Nephron progenitor cell (in vitro differentiated cells): ENCODE results near the gene PBRM1.
A peak's percentile ranks its signal among the peaks of the same experiment; 100 is the strongest.

Experiments
- DNase-seq: peaks from one replicate; pipeline ENCODE4 v3.0.0; 2021
- H3K27ac Mint-ChIP-seq: 2 replicates; pipeline ENCODE4 v1.8.0; 2021; ENCODE audit warnings: mild to moderate bottlenecking, moderate library complexity, mixed read lengths
- H3K27me3 Mint-ChIP-seq: 2 replicates; pipeline ENCODE4 v1.8.0; 2021; ENCODE audit warnings: mild to moderate bottlenecking, low read depth, mixed read lengths; ENCODE audit not compliant: poor library complexity
- H3K36me3 Mint-ChIP-seq: 2 replicates; pipeline ENCODE4 v1.8.0; 2021; ENCODE audit warnings: low read depth, mixed read lengths
- H3K4me1 Mint-ChIP-seq: 2 replicates; pipeline ENCODE4 v1.8.0; 2021; ENCODE audit warnings: mixed read lengths
- H3K4me3 Mint-ChIP-seq: 2 replicates; pipeline ENCODE4 v1.8.0; 2021; ENCODE audit warnings: mild to moderate bottlenecking, moderate library complexity, mixed read lengths
- H3K9me3 Mint-ChIP-seq: 2 replicates; pipeline ENCODE4 v1.8.0; 2021; ENCODE audit warnings: mild to moderate bottlenecking, moderate library complexity, mixed read lengths
- CTCF ChIP-seq: fragments of 200-600 bp; sonication (generic); IDR thresholded peaks from 2 replicates; pipeline ENCODE4 v1.5.0; 2021; ENCODE audit warnings: antibody characterized with exemption

PBRM1 gene

DNA sequence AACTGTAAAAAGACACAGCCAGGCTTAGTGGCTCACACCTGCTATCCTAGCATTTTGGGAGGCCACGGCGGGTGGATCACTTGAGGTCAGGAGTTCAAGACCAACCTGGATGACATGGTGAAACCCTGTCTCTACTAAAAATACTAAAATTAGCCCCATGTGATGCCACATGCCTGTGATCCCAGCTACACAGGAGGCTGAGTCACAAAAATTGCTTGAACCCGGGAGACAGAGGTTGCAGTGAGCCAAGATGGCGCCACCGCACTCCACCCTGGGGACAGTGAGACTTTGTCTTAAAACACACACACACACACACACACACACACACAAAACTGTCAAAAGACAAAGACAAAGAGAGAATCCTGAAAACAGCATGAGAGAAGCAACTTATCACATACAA is 38.2 kb upstream of the PBRM1 start:
- Mint-ChIP-seq H3K4me1 (no peaks in the 10 kb centered on the region), H3K4me3 (no peak overlapping the region), H3K27me3 (no peaks in the 10 kb centered on the region), H3K9me3 (peaks cover 60% of the 10 kb centered on the region), H3K27ac (no peak overlapping the region), H3K36me3 (peaks cover 92% of the 10 kb centered on the region)
- no peak for TF ChIP-seq CTCF
- DNase-seq: no peak

- no peak overlapping the region for H3K27ac Mint-ChIP-seq
- no peaks in the 10 kb centered on the region for H3K27me3 Mint-ChIP-seq
- TF ChIP-seq CTCF: no peak
- H3K36me3 Mint-ChIP-seq: peaks cover 85% of the 10 kb centered on the region
- H3K4me3 Mint-ChIP-seq: no peak overlapping the region
- H3K4me1 Mint-ChIP-seq: no peaks in the 10 kb centered on the region
- DNase-seq: no peak
- peaks cover 47% of the 10 kb centered on the region for H3K9me3 Mint-ChIP-seq
These were observed 36.8 kb upstream of the PBRM1 start for GRCh38 chr3:52722491-52722890.

DNA sequence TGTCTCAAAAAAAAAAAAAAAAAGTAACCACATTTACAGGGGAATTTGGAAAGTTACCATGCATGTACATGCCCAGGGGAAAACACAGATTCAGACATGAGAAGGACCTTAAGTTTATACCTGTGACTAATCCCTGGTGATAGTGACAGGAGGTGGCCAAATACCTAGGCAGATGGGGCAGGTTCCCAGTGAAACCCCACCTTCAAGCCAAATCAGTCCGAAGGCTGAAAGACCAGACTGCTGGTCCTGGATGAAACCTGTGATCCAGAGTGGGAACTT is 36.0 kb upstream of the PBRM1 start:
- no peak overlapping the region for H3K4me3 Mint-ChIP-seq
- peaks cover 41% of the 10 kb centered on the region for H3K9me3 Mint-ChIP-seq
- H3K27ac Mint-ChIP-seq: no peak overlapping the region
- H3K4me1 Mint-ChIP-seq: no peaks in the 10 kb centered on the region
- no peak for DNase-seq
- TF ChIP-seq CTCF: no peak
- no peaks in the 10 kb centered on the region for H3K27me3 Mint-ChIP-seq
- H3K36me3 Mint-ChIP-seq: peaks cover 77% of the 10 kb centered on the region

GRCh38 chr3:52721002-52721729 is 35.5 kb upstream of the PBRM1 start:
- no peaks in the 10 kb centered on the region for H3K4me1 Mint-ChIP-seq
- no peaks in the 10 kb centered on the region for H3K27me3 Mint-ChIP-seq
- H3K36me3 Mint-ChIP-seq: peaks cover 75% of the 10 kb centered on the region
- TF ChIP-seq CTCF: no peak
- no peak overlapping the region for H3K4me3 Mint-ChIP-seq
- H3K27ac Mint-ChIP-seq: no peak overlapping the region
- H3K9me3 Mint-ChIP-seq: peaks cover 41% of the 10 kb centered on the region
- no peak for DNase-seq

GRCh38 chr3:52719618-52720017 is 33.9 kb upstream of the PBRM1 start:
- TF ChIP-seq CTCF: no peak
- no peak for DNase-seq
- peaks cover 63% of the 10 kb centered on the region for H3K36me3 Mint-ChIP-seq

DNA sequence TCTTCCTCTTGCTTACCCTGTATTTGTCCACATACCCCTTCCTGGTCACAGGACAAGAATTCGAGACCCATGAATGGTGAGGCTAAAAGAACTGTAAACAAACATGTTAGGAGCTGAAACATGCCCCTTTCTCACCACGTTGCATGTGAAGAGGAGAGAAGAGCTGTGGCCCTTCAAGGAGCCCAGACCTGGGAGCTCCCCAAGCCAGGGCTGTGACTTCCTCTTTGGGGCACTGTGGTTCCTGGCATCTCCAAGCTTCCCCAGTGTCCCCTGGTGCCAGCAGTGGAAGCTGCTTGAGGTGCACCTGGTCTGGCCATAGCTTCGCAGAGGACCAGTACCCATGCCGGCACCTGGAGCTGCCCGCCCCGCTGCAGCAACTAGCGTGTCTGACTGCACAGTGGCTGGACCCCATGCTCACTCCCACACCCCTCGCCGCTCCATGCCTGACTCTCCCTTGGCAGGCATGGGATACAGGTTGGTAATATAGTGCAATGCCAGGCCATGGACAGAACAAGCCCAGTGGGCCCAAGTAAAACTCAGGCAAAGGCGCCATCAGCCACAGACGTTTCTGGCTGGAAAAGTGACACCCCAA is 30.1 kb upstream of the PBRM1 start:
- no peak overlapping the region for H3K4me3 Mint-ChIP-seq

More at GRCh38 chr3:52719618-52720017, 33.9 kb upstream of the PBRM1 start:
- H3K9me3 Mint-ChIP-seq: peaks cover 34% of the 10 kb centered on the region
- peak overlapping the region; percentile 27 for H3K27ac Mint-ChIP-seq
- H3K27me3 Mint-ChIP-seq: no peaks in the 10 kb centered on the region
- peaks cover 5% of the 10 kb centered on the region for H3K4me1 Mint-ChIP-seq
- no peak overlapping the region for H3K4me3 Mint-ChIP-seq

More for the DNA sequence above, 30.1 kb upstream of the PBRM1 start:
- Mint-ChIP-seq H3K4me1 (peaks cover 5% of the 10 kb centered on the region), H3K27me3 (no peaks in the 10 kb centered on the region), H3K36me3 (peaks cover 49% of the 10 kb centered on the region), H3K9me3 (peaks cover 25% of the 10 kb centered on the region), H3K27ac (no peak overlapping the region)
- DNase-seq: no peak
- no peak for TF ChIP-seq CTCF
